HG02571 (cell line): Measurements from ENCODE around the gene FAM169A.
A peak's percentile ranks its signal among the peaks of the same experiment; 100 is the strongest.
"Not testable (repeated sequence)": the region's sequence is repeated elsewhere in the genome, so short reads cannot be mapped to it uniquely, and the experiment has no call there.

ENCODE experiments used
- ATAC-seq: cut with Tn5 transposase; IDR thresholded peaks from one replicate; pipeline ENCODE4 v1.9.1; 2021; ENCODE audit warnings: mild to moderate bottlenecking, moderate library complexity; ENCODE audit not compliant: unreplicated experiment

The FAM169A gene

GRCh38 chr5:74865804-74866595 is at the start of gene FAM169A:
FAM169A (minus strand) TSS chr5:74866387; CDS start chr5:74841676, 24,711 bp downstream.
- ATAC-seq, result peak; percentile 47

- no peak for ATAC-seq
Observed at GRCh38 chr5:74915488-74915887, 49.3 kb upstream of the FAM169A start.

- ATAC-seq, result not testable (repeated sequence)
Observed at GRCh38 chr5:74911421-74911820, 45.2 kb upstream of the FAM169A start.

GRCh38 chr5:74909888-74910287 is 43.7 kb upstream of the FAM169A start:
- not testable (repeated sequence) for ATAC-seq

- ATAC-seq, result not testable (repeated sequence)
Observed at GRCh38 chr5:74908237-74908636, 42.0 kb upstream of the FAM169A start.

GRCh38 chr5:74904713-74905112 is 38.5 kb upstream of the FAM169A start:
- not testable (repeated sequence) for ATAC-seq

- no peak for ATAC-seq
Observed at GRCh38 chr5:74903165-74903787, 37.1 kb upstream of the FAM169A start.

GRCh38 chr5:74897049-74897448 is 30.9 kb upstream of the FAM169A start:
- ATAC-seq, result no peak

- ATAC-seq, result no peak
Observed at GRCh38 chr5:74895906-74896305, 29.7 kb upstream of the FAM169A start.

- no peak for ATAC-seq
Observed at GRCh38 chr5:74894351-74894750, 28.2 kb upstream of the FAM169A start.

- ATAC-seq, result no peak
Observed at GRCh38 chr5:74892921-74893320, 26.7 kb upstream of the FAM169A start.

- ATAC-seq, result peak; percentile 76
Observed at GRCh38 chr5:74889523-74890105, 23.4 kb upstream of the FAM169A start.

- no peak for ATAC-seq
Observed at GRCh38 chr5:74888117-74888516, 21.9 kb upstream of the FAM169A start.

- ATAC-seq, result no peak
Observed at GRCh38 chr5:74885170-74885569, 19.0 kb upstream of the FAM169A start.

GRCh38 chr5:74882379-74883134 is 16.4 kb upstream of the FAM169A start:
- ATAC-seq, result not testable (repeated sequence)

- no peak for ATAC-seq
Observed at GRCh38 chr5:74877624-74878304, 11.6 kb upstream of the FAM169A start.

- ATAC-seq, result no peak
Observed at GRCh38 chr5:74875994-74876791, 10.0 kb upstream of the FAM169A start.

- ATAC-seq, result no peak
Observed at GRCh38 chr5:74873525-74874249, 7.5 kb upstream of the FAM169A start.
